Measurements from ENCODE around the gene RIMBP2.

DNA sequence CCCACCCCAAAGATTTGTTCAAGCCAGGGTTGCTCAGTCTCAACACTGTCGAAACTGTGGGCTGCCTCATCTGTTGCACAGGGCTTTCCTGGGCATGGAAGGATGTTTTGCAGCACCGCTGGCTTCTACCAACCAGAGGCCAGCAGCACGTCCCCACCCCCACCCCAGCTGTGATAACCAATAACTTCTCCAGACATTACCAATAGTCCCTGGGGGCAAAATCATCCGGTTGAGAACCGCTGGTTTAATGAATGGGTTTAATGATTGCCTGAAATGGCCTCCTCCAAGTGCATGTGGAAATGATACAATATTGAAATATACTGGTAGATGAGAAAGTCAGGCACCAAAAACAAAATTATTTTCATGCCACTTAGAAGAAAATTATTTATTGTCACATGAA, 44.5 kb downstream of the RIMBP2 start:
- TF ChIP-seq, protein P1, sequence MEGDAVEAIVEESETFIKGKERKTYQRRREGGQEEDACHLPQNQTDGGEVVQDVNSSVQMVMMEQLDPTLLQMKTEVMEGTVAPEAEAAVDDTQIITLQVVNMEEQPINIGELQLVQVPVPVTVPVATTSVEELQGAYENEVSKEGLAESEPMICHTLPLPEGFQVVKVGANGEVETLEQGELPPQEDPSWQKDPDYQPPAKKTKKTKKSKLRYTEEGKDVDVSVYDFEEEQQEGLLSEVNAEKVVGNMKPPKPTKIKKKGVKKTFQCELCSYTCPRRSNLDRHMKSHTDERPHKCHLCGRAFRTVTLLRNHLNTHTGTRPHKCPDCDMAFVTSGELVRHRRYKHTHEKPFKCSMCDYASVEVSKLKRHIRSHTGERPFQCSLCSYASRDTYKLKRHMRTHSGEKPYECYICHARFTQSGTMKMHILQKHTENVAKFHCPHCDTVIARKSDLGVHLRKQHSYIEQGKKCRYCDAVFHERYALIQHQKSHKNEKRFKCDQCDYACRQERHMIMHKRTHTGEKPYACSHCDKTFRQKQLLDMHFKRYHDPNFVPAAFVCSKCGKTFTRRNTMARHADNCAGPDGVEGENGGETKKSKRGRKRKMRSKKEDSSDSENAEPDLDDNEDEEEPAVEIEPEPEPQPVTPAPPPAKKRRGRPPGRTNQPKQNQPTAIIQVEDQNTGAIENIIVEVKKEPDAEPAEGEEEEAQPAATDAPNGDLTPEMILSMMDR (IDR thresholded peaks at IDR 0.05): no peak
- TF ChIP-seq EZH2 (IDR thresholded peaks at IDR 0.05) (no peak), EZH2phosphoT487 (IDR thresholded peaks at IDR 0.05) (no peak)
